OCI-LY1 (cell line): ENCODE measurements around the gene DMBT1.

Experiments
- H2AFZ ChIP-seq: fragments of 200-600 bp; sonication (generic), shearing (Covaris generic); 2 replicates; pipeline ENCODE4 v1.6.0; 2014; ENCODE audit warnings: antibody characterized with exemption, mild to moderate bottlenecking, low read length
- H3F3A ChIP-seq: fragments of 200-600 bp; sonication (generic), shearing (Covaris generic); 2 replicates; pipeline ENCODE4 v1.6.0; 2014; ENCODE audit warnings: mild to moderate bottlenecking, antibody characterized with exemption, low read length, moderate library complexity; ENCODE audit not compliant: insufficient read depth
- H3K27ac ChIP-seq: fragments of 200-600 bp; sonication (generic); 2 replicates; pipeline ENCODE4 v1.5.1; 2014; ENCODE audit warnings: low read length, mixed run types, mild to moderate bottlenecking, low read depth; ENCODE audit not compliant: poor library complexity, severe bottlenecking
- H3K27me3 ChIP-seq: fragments of 200-600 bp; sonication (generic); 2 replicates; pipeline ENCODE4 v1.6.0; 2014; ENCODE audit warnings: antibody characterized with exemption, mild to moderate bottlenecking, low read length, moderate library complexity; ENCODE audit not compliant: insufficient read depth
- H3K36me3 ChIP-seq: fragments of 200-600 bp; sonication (generic); 2 replicates; pipeline ENCODE4 v1.6.1; 2014; ENCODE audit warnings: mild to moderate bottlenecking, antibody characterized with exemption, low read length, moderate library complexity, mixed read lengths; ENCODE audit not compliant: insufficient read depth
- H3K4me1 ChIP-seq: fragments of 200-600 bp; sonication (generic); 2 replicates; pipeline ENCODE4 v1.5.1; 2014; ENCODE audit warnings: mild to moderate bottlenecking, low read length, moderate library complexity; ENCODE audit not compliant: insufficient read depth, severe bottlenecking
- H3K4me2 ChIP-seq: fragments of 200-600 bp; sonication (generic), shearing (Covaris generic); 2 replicates; pipeline ENCODE4 v1.6.1; 2014; ENCODE audit warnings: low read length
- H3K4me3 ChIP-seq: fragments of 200-600 bp; sonication (generic); 2 replicates; pipeline ENCODE4 v1.5.1; 2014; ENCODE audit warnings: low read length, low read depth, mild to moderate bottlenecking, mixed read lengths; ENCODE audit not compliant: poor library complexity, severe bottlenecking
- H3K79me2 ChIP-seq: fragments of 200-600 bp; shearing (Covaris generic); 2 replicates; pipeline ENCODE4 v1.6.1; 2016; ENCODE audit warnings: mixed run types, low read length, mixed read lengths; ENCODE audit not compliant: insufficient read depth
- H3K9ac ChIP-seq: fragments of 200-600 bp; sonication (generic), shearing (Covaris generic); 2 replicates; pipeline ENCODE4 v1.6.1; 2014; ENCODE audit warnings: mild to moderate bottlenecking, low read length, mixed read lengths
- H3K9me2 ChIP-seq: fragments of 200-600 bp; sonication (generic), shearing (Covaris generic); 2 replicates; pipeline ENCODE4 v1.6.1; 2014; ENCODE audit warnings: low read depth, mild to moderate bottlenecking, low read length, mixed read lengths
- H3K9me3 ChIP-seq: fragments of 200-600 bp; shearing (Covaris generic); 2 replicates; pipeline ENCODE4 v1.6.1; 2014; ENCODE audit warnings: low read length, mixed read lengths
- H4K20me1 ChIP-seq: fragments of 200-600 bp; sonication (generic), shearing (Covaris generic); 2 replicates; pipeline ENCODE4 v1.6.0; 2016; ENCODE audit warnings: mild to moderate bottlenecking, low read length; ENCODE audit not compliant: insufficient read depth
- EZH2 ChIP-seq: fragments of 200-600 bp; sonication (generic), shearing (Covaris generic); IDR thresholded peaks from 2 replicates; pipeline ENCODE4 v1.8.0; 2017; ENCODE audit warnings: borderline replicate concordance, mixed run types, mild to moderate bottlenecking, antibody characterized with exemption, low read length, moderate library complexity, mixed read lengths
- TF ChIP-seq, protein P1 (sequence below): fragments of 200-600 bp; sonication (generic), shearing (Covaris generic); IDR thresholded peaks from 2 replicates; pipeline ENCODE4 v1.5.1; 2017; ENCODE audit warnings: mild to moderate bottlenecking, antibody characterized with exemption, low read length, moderate library complexity, mixed read lengths

The DMBT1 gene

GRCh38 chr10:122624546-122624945 is 64.0 kb downstream of the DMBT1 start:
- Histone ChIP-seq H3K36me3 (no peaks in the 10 kb centered on the region), H3K9ac (no peak overlapping the region), H4K20me1 (no peaks in the 10 kb centered on the region), H3K9me3 (no peaks in the 10 kb centered on the region), H3F3A (no peaks in the 10 kb centered on the region), H3K79me2 (no peaks in the 10 kb centered on the region), H3K4me3 (no peak overlapping the region), H3K27ac (no peak overlapping the region), H3K9me2 (no peaks in the 10 kb centered on the region), H3K27me3 (no peaks in the 10 kb centered on the region), H3K4me2 (no peak overlapping the region), H3K4me1 (no peaks in the 10 kb centered on the region), H2AFZ (no peak overlapping the region)
- TF ChIP-seq EZH2 = no peak
- TF ChIP-seq, protein P1, sequence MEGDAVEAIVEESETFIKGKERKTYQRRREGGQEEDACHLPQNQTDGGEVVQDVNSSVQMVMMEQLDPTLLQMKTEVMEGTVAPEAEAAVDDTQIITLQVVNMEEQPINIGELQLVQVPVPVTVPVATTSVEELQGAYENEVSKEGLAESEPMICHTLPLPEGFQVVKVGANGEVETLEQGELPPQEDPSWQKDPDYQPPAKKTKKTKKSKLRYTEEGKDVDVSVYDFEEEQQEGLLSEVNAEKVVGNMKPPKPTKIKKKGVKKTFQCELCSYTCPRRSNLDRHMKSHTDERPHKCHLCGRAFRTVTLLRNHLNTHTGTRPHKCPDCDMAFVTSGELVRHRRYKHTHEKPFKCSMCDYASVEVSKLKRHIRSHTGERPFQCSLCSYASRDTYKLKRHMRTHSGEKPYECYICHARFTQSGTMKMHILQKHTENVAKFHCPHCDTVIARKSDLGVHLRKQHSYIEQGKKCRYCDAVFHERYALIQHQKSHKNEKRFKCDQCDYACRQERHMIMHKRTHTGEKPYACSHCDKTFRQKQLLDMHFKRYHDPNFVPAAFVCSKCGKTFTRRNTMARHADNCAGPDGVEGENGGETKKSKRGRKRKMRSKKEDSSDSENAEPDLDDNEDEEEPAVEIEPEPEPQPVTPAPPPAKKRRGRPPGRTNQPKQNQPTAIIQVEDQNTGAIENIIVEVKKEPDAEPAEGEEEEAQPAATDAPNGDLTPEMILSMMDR = no peak

GRCh38 chr10:122630526-122630925 is 70.0 kb downstream of the DMBT1 start:
- Histone ChIP-seq H3K4me1 (no peaks in the 10 kb centered on the region), H3K9ac (no peak overlapping the region), H4K20me1 (no peaks in the 10 kb centered on the region), H3K9me2 (no peaks in the 10 kb centered on the region), H3K9me3 (no peaks in the 10 kb centered on the region), H3K27ac (no peak overlapping the region), H3K79me2 (no peaks in the 10 kb centered on the region), H2AFZ (no peak overlapping the region), H3K27me3 (no peaks in the 10 kb centered on the region), H3F3A (no peaks in the 10 kb centered on the region), H3K4me3 (no peak overlapping the region), H3K4me2 (no peak overlapping the region), H3K36me3 (no peaks in the 10 kb centered on the region)
- TF ChIP-seq EZH2 = no peak
- TF ChIP-seq, protein P1 = no peak

- no peak overlapping the region for H3K9ac ChIP-seq
- no peaks in the 10 kb centered on the region; the same call in 1 of the 2 replicates for H3K27me3 ChIP-seq
- no peaks in the 10 kb centered on the region for H3K79me2 ChIP-seq
Observed at GRCh38 chr10:122632031-122632430, 71.5 kb downstream of the DMBT1 start.

More at GRCh38 chr10:122632031-122632430, 71.5 kb downstream of the DMBT1 start:
- Histone ChIP-seq H3K27ac (no peak overlapping the region), H3K4me2 (no peak overlapping the region), H4K20me1 (no peaks in the 10 kb centered on the region), H3K36me3 (no peaks in the 10 kb centered on the region), H3F3A (no peaks in the 10 kb centered on the region), H2AFZ (no peak overlapping the region), H3K9me2 (no peaks in the 10 kb centered on the region), H3K4me1 (no peaks in the 10 kb centered on the region), H3K4me3 (no peak overlapping the region), H3K9me3 (no peaks in the 10 kb centered on the region)
- TF ChIP-seq, protein P1 = no peak
- TF ChIP-seq EZH2 = no peak
